Smooth muscle cell of the brain vasculature (primary cell): ENCODE measurements around the gene SDC1.

ENCODE experiments used
- DNase-seq: peaks from one replicate; pipeline ENCODE4 v3.0.0-alpha.2; 2012; ENCODE audit warnings: low read depth, low spot score

SDC1 gene

GRCh38 chr2:20227894-20228505, 3.1 kb upstream of the SDC1 start:
- DNase-seq = no peak

DNA sequence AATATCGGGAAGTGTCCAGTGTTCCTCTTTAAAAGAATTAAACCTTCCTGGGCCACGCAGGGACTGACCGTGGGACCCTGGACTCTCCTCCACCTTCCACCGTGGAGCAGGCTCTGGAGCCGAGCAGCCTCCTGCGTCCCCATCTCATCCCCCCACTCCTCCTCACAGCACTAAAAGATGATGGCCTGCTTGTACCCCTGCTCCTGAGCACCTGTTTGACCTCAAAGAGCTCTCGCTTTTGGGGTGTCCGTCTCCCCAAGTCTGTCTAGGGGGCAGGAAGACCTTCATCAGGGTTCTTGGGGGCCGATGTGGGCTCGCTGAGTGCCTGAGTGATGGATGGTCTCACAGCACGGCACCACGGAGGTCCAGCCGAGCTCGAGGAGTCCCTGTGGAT, 1.2 kb upstream of the SDC1 start:
- DNase-seq = no peak

DNA sequence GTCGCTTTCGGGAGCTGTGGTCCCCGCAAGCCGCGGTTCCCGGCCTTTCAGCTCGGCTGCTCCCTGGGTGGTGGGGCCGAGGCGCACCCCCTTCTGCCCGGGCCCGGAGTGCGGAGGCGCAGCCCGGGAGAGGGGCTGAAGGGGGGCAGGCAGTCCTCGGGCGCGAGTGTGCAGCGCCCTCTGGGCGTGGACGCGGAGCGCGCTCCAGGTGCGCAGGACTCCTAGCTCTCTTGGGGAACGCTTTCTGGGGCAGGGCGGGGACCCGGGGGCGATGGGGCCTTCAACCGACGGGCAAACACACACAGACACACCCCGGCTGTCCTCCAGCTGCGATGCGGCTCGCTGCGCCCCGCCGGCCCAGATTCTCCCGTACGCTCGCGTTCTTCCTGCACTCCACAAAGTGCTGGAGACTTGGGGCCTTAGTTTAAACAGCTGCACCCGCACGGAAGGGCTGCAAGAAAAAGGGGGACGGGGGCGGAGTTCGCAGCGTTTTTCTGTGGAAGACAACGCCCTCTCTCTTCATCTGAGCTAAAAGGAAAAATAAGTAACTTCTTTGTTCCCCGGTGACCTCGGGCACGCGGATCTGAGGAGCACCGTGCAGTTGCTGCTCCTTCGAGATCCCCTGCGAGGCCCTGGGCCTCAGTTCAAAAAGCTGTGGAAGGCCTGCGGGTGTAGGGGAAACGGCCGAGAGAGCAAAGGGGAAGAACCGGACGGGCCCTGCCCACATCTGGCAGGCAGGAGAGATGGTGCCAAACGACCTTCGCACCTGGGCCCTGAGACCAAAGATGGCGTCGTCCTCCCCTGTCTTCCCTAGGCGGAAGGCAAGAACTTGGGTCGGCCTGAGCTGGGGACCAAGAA, 593 bp upstream of the SDC1 start:
- no peak for DNase-seq

- no peak for DNase-seq
These were observed 690 bp downstream of the SDC1 start for GRCh38 chr2:20224164-20224715.

GRCh38 chr2:20223407-20224163, 1.3 kb downstream of the SDC1 start:
- DNase-seq = no peak

GRCh38 chr2:20222769-20223406, 2.0 kb downstream of the SDC1 start:
- no peak for DNase-seq

DNA sequence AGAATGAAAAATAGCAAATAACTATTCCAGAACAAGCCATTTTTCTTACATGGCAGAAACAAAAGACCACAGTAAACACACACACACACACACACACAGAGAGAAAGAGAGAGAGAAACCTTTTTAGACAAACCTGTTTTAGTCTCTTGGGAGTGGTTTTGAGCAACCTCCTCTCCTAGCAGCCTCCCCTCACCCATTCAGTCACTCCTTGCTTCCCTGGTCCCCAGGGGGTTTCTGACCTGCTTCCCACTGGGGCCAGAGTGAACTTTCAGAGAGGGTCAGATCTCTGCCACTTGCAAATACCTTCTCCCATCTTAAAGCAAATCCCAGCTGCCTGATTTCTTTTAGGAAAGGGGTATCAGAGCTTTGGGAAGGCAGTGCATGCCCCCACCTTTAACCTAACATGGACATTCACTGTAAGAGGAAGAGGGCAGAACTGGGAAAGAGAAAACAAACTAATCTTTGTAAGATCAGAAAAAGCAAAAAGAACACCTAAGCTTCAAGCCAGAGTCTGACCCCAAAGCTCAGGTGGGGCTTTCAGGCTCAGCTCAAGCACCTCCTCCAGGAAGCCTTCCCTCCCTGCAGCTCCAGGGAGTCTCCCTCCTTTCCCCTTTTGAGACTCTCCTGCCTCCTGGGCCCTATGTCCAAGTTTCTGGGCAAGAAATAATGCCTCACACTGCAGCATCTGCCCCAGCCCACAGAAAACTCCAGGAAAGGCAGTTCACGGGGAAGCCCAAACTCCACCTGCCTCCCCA, 2.7 kb downstream of the SDC1 start:
- DNase-seq = no peak

GRCh38 chr2:20221555-20221973, 3.4 kb downstream of the SDC1 start:
- DNase-seq = no peak

GRCh38 chr2:20220806-20221554, 4.0 kb downstream of the SDC1 start:
- no peak for DNase-seq

DNA sequence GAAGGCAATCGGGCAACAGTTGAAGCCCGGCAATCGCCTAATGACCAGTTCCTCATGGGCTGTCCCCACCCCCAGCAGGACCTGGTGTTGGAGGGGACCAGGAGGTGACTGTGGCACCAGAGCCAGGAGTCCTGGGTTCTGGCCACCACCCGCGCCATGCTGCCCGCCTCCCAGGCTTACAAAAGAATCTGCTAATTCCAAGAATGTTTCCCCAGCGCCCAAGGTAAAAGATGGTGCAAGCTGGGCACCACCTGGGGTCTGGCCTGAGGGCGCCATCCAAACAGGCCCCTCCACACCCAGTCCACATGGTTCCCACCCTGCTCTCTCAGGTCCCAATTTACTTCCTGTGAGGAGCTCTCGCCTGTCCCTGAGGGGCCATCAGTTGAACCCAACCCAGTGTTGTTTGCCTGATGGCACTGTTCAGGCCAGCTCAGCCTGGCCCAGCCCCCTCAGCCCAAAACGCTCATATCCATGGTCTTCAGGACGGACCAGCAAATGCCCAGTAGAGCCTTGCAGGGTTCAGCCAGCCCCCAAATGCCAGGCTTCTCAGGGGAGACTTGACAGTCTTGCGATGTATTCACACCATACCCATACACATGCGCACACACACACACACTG, 5.1 kb downstream of the SDC1 start:
- DNase-seq = no peak

- DNase-seq = no peak
These were observed 6.3 kb downstream of the SDC1 start for GRCh38 chr2:20218331-20219320.

DNA sequence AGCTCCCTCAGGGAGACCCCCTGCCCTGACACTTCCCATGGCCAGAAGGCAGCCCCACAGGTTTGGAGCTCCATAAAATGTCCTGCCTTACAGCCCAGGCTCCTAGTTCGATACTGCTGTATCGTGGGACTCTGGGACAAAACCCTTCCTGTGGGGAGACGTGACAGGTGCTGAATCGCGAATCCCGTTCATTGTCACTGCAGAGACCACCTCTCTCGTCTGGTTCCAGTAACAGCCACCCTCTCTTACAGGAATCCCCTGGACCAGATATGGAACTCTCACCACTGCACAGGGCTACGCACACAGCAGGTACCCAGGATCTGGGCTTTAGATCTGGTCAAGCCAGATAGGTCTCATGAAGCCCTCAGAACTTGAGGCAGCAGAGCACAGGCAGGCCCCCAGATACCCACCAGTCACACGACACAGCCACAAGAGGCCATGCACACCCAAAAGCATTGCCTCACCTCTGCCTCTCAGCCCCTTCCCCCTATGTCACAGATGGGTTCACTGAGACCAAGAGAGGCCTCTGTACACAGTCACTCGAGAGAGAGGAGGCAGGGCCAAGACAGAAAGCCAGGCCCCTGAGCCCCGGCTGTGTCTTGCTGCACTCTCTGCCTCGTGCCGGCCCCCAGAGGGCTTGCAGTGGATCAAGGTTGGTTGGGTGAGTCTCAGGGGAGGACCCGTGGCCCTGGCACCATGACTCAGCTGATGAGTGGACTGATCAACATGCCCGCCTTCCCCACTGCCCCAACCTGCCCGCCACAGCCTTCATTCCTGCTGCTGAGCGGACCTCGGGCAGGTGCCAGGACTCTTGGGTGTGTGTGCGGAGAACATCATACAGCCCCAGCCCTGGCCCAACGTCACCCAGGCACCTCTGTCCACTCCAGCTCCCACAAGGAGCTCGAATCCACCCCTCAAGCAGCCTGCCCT, 7.6 kb downstream of the SDC1 start:
- DNase-seq = no peak

GRCh38 chr2:20216130-20217025, 8.6 kb downstream of the SDC1 start:
- DNase-seq = no peak

GRCh38 chr2:20215183-20216040, 9.5 kb downstream of the SDC1 start:
- DNase-seq = no peak

DNA sequence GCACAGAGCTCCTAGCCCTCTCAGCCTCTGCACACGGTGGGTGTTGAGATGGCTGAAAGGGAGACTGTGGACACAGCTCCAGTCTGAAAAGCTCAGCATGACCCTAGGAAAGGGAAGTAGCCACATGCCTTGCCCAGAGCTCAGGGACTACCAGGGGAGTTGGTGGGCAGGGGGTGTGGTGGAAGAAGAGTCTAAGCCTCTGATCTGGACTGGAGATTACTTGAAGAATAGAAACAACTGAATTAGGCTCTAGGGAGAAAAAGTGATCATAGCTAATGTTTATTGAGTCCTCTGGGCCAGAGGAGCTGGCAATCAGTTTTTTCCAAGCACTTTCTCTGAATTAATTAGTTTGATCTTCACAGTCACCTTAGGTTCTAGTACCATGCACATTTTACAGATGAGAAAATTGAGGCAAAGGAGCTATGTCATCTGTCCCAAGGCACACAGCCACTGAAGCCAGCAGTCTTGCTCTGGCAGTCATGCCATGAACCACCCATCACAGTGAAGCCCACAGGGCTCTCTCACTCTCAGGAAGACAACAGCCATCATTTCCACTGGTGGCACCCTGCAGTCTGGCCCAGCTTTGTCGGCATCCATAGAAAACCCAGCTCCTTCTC, 10.3 kb downstream of the SDC1 start:
- no peak for DNase-seq
